GM19025 (cell line): ENCODE data around the gene PLS3.

Experiments used
- ATAC-seq: cut with Tn5 transposase; IDR thresholded peaks from one replicate; pipeline ENCODE4 v1.9.1; 2021; ENCODE audit warnings: mild to moderate bottlenecking, low read depth, moderate library complexity; ENCODE audit not compliant: unreplicated experiment

The PLS3 gene

DNA sequence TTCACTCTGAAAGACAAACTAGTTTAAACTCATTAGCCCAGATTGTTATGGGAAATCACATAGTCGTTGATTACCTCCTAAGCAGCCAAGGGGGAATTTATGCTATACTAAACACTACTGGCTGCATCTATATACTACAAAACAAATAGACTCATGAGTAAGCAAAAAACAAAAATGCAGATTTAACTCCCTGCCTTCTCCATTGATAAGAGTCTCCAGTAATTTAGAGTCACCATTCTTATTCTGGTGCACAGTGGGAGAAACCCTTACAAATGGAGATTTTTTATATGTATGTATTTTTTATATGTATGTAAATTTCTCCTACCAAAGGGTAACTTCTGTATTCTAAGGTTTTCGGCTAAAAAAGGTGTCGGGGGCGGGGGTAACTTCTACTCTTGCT is 126.6 kb downstream of the PLS3 start:
- no peak for ATAC-seq

DNA sequence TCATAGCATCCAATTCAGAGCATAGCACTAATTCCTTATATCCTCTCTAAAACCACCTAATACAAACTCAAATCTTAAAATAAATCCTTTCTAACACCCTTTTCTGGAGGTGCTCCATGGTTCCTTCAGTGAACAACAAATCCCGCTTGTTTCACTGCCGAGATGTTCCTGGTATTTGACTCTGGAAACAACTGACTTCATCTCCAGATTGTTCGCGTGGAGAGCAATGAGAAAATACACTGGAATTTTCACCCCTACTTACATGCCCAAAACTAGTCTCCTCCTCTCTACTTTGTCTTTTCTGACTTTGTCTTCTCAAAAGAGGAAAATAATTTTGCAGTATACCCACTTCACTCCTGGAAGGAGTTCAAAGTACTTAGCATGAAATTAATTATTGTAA is 129.0 kb downstream of the PLS3 start:
- ATAC-seq: no peak

DNA sequence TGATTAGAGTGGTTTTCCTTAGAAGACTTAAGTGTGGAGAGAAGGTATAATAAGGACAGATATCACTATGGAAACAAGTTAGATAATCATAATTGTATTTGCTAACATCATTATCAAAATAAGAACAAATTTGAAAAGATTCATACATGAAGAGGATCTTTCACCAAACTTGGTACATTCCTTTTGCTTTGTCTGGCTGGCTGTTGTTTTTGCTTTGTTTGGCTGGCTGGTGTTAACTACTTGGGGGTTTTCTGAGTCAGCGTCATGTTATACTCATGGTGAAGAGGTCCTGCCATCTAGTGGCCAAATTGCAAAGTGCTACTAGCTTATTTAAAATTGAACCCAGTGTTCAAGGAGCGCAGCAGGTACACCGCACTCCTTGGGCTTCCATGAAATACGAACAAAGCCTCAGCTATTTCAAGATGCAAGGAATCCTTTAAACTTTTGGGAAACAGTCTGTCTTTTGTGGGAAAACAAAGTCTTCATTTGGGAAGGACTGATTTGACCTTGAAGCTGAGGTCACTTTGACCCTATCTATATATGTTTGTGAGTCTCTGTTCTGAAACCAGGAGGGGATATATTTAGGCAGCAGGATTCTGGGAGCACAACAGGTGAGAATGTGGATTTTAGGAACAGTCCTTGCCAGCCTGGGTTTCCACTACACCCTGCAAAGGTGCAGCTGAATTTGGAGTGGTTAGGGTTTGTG is 129.7 kb downstream of the PLS3 start:
- no peak for ATAC-seq

DNA sequence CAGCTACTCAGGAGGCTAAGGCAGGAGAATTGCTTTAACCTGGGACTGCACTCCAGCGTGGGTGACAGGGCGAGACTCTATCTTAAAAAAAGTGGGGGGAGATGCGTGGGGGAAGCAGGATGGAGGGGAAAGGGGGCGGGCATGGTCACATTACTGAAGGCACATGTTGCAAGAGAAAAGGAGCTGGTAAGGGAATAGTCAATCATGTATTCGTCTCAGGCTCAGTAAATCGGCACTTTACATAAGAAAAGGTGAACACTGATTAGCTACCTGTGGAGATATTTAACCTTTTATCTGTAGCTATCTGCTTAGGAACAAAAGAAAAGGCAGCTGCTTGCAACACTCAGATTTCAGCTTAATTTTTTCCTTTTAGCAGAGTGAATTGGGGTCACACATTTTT is 132.5 kb downstream of the PLS3 start:
- no peak for ATAC-seq

DNA sequence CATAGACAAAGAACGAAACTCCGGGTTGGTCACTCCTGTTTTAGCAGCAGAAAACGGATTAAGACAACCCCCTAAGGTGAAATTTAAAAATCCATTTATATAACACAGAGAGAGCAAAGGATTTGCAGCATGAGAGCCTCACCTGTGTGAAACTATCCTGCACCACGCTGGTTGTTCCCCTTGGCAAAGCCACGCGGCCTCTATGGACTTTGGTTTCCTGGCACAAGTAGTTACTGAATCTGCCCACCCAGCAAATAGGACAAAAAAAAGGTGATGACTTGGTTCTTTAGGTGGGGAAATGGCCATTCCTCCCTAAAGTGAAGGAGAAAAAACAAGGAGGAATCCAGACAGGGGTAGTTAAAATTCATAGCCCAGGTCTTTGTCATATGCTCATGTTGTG is 133.1 kb downstream of the PLS3 start:
- ATAC-seq: no peak

DNA sequence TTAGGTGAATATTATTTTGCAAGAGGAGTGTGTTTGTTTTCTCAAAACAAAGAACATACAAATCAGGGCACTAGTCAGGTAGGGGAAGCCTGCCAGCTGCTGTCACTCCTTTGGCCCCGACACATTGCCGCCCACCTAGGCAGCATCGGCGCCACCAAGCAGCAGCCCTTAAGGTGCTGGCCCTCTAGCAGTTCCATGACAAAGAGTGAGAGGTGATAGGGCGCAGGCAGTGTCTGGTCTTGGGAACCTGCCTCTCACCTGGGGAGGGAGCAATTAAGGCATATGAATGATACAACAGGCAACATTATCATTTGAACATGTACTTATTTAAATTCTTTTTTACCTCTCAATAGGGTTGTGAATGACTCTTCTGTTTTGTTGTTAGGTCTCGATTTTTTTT is 135.1 kb downstream of the PLS3 start:
- ATAC-seq: no peak

DNA sequence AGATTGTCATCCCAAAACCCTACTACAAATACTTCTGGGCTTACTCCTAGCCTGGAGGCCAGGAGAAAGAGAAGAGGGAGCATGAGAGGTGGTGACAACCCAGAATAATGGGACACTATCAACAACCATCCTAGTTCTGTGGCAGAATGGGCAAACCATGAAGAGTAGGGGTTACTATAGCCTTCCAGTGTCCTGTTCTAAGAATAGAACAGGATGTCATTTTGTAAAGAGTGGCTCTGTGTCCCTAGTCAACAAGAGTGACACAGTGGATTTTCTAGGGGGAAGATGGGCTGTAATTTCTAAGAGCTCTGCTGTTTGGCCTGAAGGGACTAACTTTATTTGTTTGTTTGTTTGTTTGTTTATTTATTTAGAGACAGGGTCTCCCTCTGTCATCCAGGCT is 136.0 kb downstream of the PLS3 start:
- no peak for ATAC-seq

DNA sequence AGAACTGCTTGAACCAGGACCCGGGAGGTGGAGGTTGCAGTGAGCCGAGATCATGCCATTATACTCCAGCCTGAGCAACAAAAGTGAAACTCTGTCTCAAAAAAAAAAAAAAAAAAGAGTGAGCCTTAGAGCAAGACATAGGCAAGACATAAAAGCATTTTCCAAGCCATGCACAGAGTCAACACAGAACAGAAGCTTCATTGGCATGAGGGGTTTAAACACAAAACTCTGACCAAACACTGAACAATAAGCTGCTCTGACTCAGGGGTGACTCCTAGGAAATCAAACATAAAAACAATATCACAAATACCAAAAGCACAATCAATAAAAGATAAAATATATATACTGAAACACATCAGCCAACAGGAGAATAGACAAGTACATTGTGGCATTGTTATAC is 136.8 kb downstream of the PLS3 start:
- ATAC-seq: no peak
